ENCODE measurements around the gene NOX3.

Gene NOX3

DNA sequence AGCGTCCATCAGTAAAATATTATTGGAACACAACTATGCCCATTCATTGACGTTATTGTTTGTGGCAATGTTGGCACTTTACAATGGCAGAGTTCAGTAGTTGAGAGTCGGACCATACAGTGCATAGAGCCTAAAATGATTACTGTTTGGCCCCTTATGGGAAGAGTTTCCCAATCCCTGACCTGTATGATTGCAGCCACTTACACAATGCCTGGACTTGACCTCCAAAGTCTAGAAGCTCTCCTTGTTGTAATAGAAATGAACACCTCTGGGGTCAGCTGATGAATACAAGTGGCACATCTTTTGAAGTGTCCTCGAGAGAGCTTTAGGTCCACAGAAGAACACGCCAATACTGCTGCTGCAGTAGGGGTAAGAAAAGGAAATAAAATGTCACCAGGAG lies 59.0 kb downstream of the NOX3 start:
- H3K27ac ChIP-seq: no peak overlapping the region
- in situ Hi-C loops (cut with HindIII; ENCODE audit: low pct_ligation_motif_present, low sequenced_read_pairs): no loop called here
- no peak overlapping the region for H3K4me3 ChIP-seq (ENCODE audit: low read depth, low read length)
- no peak for TF ChIP-seq CTCF (IDR thresholded peaks at IDR 0.05; ENCODE audit: low read depth, low read length, missing control alignments)
- H3K27me3 ChIP-seq (replicated peaks): no peaks in the 10 kb centered on the region
- no peak for DNase-seq
- no peaks in the 10 kb centered on the region for H3K36me3 ChIP-seq (replicated peaks)

- Histone ChIP-seq H3K27me3 (replicated peaks) (no peaks in the 10 kb centered on the region), H3K4me3 (ENCODE audit: low read depth, low read length) (no peak overlapping the region), H3K27ac (no peak overlapping the region), H3K36me3 (replicated peaks) (no peaks in the 10 kb centered on the region)
- no peak for TF ChIP-seq CTCF (IDR thresholded peaks at IDR 0.05; ENCODE audit: low read depth, low read length, missing control alignments)
- no peak for DNase-seq
- in situ Hi-C loops (cut with HindIII; ENCODE audit: low pct_ligation_motif_present, low sequenced_read_pairs): no loop called here
These were observed 60.3 kb downstream of the NOX3 start for GRCh38 chr6:155395339-155395738.

DNA sequence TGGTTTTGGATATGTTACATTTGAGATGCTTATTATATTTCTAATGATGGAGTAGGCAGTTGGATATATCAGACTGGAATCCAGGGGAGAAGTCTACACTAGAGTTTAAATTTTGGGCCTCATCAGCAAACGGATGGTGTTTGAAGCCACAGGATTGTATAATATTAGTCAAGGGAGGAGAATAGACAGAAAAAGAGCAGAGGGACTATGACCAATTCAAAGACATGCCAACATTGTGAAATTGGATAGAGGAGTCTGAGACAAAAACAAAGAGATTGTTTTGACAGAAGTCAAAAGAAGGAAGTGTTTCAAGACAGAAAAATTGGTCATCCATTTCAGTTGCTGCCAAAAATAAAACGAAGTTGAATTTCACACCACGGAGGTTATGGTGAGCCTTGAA lies 66.5 kb downstream of the NOX3 start:
- Histone ChIP-seq H3K27ac (no peak overlapping the region), H3K27me3 (replicated peaks) (no peaks in the 10 kb centered on the region), H3K4me3 (ENCODE audit: low read depth, low read length) (no peak overlapping the region), H3K36me3 (replicated peaks) (no peaks in the 10 kb centered on the region)
- in situ Hi-C loops (cut with HindIII; ENCODE audit: low pct_ligation_motif_present, low sequenced_read_pairs): no loop called here
- no peak for TF ChIP-seq CTCF (IDR thresholded peaks at IDR 0.05; ENCODE audit: low read depth, low read length, missing control alignments)
- no peak for DNase-seq

- no peak for TF ChIP-seq CTCF (IDR thresholded peaks at IDR 0.05; ENCODE audit: low read depth, low read length, missing control alignments)
- Histone ChIP-seq H3K27ac (no peak overlapping the region), H3K4me3 (ENCODE audit: low read depth, low read length) (no peak overlapping the region), H3K36me3 (replicated peaks) (no peaks in the 10 kb centered on the region), H3K27me3 (replicated peaks) (no peaks in the 10 kb centered on the region)
- no peak for DNase-seq
- in situ Hi-C loops (cut with HindIII; ENCODE audit: low pct_ligation_motif_present, low sequenced_read_pairs): no loop called here
These were observed 67.0 kb downstream of the NOX3 start for GRCh38 chr6:155388591-155388990.

DNA sequence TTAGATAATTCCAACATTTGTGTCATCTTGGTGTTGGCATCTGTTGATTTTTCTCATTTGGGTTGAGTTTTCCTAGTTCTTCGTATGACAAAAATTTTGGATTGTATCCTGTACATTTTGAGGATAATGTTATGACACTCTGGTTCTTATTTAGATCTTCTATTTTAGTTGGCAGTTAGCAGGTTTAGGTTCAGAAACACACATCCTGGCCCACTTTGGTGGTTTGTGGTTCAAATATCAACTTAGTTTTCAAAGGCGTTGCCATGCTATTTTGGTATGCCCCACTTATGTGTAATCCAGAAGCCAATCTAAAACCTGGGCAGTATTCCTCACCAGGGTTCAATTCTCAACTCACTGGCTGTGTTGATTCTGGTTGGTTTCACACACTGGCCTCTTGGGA lies 68.2 kb downstream of the NOX3 start:
- no peak overlapping the region for H3K27ac ChIP-seq
- no peak for DNase-seq
- in situ Hi-C loops (cut with HindIII; ENCODE audit: low pct_ligation_motif_present, low sequenced_read_pairs): no loop called here

More for the DNA sequence above, 68.2 kb downstream of the NOX3 start:
- H3K36me3 ChIP-seq (replicated peaks): no peaks in the 10 kb centered on the region
- TF ChIP-seq CTCF (IDR thresholded peaks at IDR 0.05; ENCODE audit: low read depth, low read length, missing control alignments): no peak
- no peaks in the 10 kb centered on the region for H3K27me3 ChIP-seq (replicated peaks)
- no peak overlapping the region for H3K4me3 ChIP-seq (ENCODE audit: low read depth, low read length)
